ENCODE data around the gene SND1.

Gene SND1

DNA sequence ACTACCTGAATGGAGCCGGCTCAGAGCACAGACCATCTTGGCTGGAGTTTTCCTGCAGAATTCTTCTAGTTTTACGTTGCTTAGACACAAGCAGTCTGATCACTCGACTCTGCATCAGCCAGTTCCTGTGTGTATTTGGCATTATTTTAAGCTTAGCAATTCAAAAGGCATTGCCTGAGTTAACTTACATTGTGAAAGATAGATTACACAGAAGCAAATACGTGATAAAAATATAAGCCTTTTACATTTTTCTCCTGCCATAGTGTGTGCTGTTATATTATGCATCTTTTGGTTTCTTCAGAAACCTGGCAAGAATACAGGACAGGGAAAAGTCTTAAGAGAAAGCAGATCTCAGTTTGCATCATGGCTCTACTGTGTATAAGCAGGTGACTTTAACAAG is 281.2 kb downstream of the SND1 start:
- TF ChIP-seq, protein P1, sequence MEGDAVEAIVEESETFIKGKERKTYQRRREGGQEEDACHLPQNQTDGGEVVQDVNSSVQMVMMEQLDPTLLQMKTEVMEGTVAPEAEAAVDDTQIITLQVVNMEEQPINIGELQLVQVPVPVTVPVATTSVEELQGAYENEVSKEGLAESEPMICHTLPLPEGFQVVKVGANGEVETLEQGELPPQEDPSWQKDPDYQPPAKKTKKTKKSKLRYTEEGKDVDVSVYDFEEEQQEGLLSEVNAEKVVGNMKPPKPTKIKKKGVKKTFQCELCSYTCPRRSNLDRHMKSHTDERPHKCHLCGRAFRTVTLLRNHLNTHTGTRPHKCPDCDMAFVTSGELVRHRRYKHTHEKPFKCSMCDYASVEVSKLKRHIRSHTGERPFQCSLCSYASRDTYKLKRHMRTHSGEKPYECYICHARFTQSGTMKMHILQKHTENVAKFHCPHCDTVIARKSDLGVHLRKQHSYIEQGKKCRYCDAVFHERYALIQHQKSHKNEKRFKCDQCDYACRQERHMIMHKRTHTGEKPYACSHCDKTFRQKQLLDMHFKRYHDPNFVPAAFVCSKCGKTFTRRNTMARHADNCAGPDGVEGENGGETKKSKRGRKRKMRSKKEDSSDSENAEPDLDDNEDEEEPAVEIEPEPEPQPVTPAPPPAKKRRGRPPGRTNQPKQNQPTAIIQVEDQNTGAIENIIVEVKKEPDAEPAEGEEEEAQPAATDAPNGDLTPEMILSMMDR (IDR thresholded peaks at IDR 0.05; ENCODE audit: borderline replicate concordance, insufficient read depth, low read depth, low read length), result no peak

GRCh38 chr7:127934711-127935110 is 282.7 kb downstream of the SND1 start:
- TF ChIP-seq, protein P1 (IDR thresholded peaks at IDR 0.05; ENCODE audit: borderline replicate concordance, insufficient read depth, low read depth, low read length), result no peak

More for the DNA sequence above, 281.2 kb downstream of the SND1 start:
- no peak overlapping the region for H3K4me3 ChIP-seq (ENCODE audit: low read depth, low read length)

GRCh38 chr7:127935847-127936376 is 283.9 kb downstream of the SND1 start:
- TF ChIP-seq, protein P1 (IDR thresholded peaks at IDR 0.05; ENCODE audit: borderline replicate concordance, insufficient read depth, low read depth, low read length), result no peak

More at GRCh38 chr7:127934711-127935110, 282.7 kb downstream of the SND1 start:
- no peak overlapping the region for H3K4me3 ChIP-seq (ENCODE audit: low read depth, low read length)

GRCh38 chr7:127937066-127937680 is 285.2 kb downstream of the SND1 start:
- no peak overlapping the region for H3K4me3 ChIP-seq (ENCODE audit: low read depth, low read length)

More at GRCh38 chr7:127935847-127936376, 283.9 kb downstream of the SND1 start:
- H3K4me3 ChIP-seq (ENCODE audit: low read depth, low read length), result no peak overlapping the region

GRCh38 chr7:127938588-127938987 is 286.6 kb downstream of the SND1 start:
- no peak overlapping the region for H3K4me3 ChIP-seq (ENCODE audit: low read depth, low read length)
- TF ChIP-seq, protein P1 (IDR thresholded peaks at IDR 0.05; ENCODE audit: borderline replicate concordance, insufficient read depth, low read depth, low read length), result no peak

More at GRCh38 chr7:127937066-127937680, 285.2 kb downstream of the SND1 start:
- TF ChIP-seq, protein P1 (IDR thresholded peaks at IDR 0.05; ENCODE audit: borderline replicate concordance, insufficient read depth, low read depth, low read length), result no peak

DNA sequence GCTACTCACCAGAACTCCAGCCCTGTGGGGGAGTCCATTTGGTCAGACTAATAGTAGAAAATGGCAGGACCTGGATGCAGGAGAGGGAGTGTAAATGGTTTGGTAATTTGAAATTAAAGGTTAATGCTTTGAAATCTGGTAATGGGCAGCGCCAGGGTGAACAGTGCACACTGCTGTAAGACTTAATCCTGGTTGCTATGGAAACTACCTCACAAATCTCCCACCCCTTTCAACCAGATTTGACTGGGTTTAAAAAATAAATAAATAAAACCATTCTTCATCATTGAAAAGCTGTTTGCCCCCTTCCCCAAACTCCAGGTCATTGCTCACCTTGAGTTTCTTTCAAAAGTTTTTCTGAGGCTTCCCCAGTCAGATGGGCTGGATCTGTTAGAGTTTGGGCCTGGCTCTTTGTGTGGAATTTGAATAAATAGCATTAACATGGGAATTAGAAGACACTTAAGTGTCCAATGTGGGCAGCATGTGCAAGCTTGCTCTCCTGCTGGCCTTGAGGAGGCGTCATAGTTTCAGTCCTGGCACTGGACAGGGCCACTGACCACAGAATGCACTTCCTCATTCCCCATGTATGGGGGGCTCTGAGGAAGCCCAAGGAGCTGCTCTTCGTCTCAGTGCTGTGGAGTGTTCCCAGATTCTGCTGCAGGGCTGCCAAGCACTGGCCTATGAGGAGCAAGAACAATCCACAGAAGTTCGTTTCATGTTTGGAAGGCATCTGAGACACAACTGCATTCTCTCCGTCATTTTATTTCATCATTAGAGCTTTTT is 288.6 kb downstream of the SND1 start:
- no peak overlapping the region for H3K4me3 ChIP-seq (ENCODE audit: low read depth, low read length)
- TF ChIP-seq, protein P1 (IDR thresholded peaks at IDR 0.05; ENCODE audit: borderline replicate concordance, insufficient read depth, low read depth, low read length), result no peak

Data from GM12875 (cell line).